Stomach (tissue), 19 donors: ENCODE data around the gene BBIP1. TPM values are rescaled to one million over a fixed set of nuclear protein-coding genes. Genes with fewer than 3 reads are reported as not detected.

ENCODE experiments used
- DNase-seq, 2 donors: peaks; one replicate each; pipeline versions ENCODE4 v3.0.0 to v3.0.0-alpha.2; 2013 to 2019
- H3K27ac ChIP-seq, 5 donors: fragments of 200-600 bp in 4 of 5; sonication (generic) in 4 of 5; one replicate each; pipeline ENCODE4 v1.5.1; 2013 to 2019; ENCODE audit warnings: mild to moderate bottlenecking in 1 of 5, moderate library complexity in 1 of 5
- H3K27me3 ChIP-seq, 3 donors: fragments of 200-600 bp; sonication (generic); one replicate each; pipeline ENCODE4 v1.5.1; 2017 to 2019; ENCODE audit warnings: mixed run types in 1 of 3
- H3K36me3 ChIP-seq, 4 donors: fragments of 200-600 bp; sonication (generic); 1 replicate in 3 of 4; 2 replicates in 1 of 4; pipeline ENCODE4 v1.5.1; 2016 to 2019
- H3K4me1 ChIP-seq, 4 donors: fragments of 200-600 bp; sonication (generic); one replicate each; pipeline ENCODE4 v1.5.1; 2016 to 2019
- H3K4me3 ChIP-seq, 4 donors: fragments of 200-600 bp; sonication (generic) in 3 of 4; one replicate each; pipeline ENCODE4 v1.5.1; 2016 to 2019; ENCODE audit warnings: mild to moderate bottlenecking in 1 of 4
- H3K9me3 ChIP-seq, 4 donors: fragments of 200-600 bp; sonication (generic); one replicate each; pipeline ENCODE4 v1.5.1; 2016 to 2019
- CTCF ChIP-seq, 7 experiments: fragments of 450-650 bp in 4 of 7; fragments of 200-600 bp in 3 of 7; sonication (generic) in 3 of 7; IDR thresholded peaks; one replicate each; pipeline ENCODE4 v1.5.1; 2016 to 2019; ENCODE audit warnings: antibody characterized with exemption in 7 of 7, control low read depth in 2 of 7, mild to moderate bottlenecking in 1 of 7
- EP300 ChIP-seq: sonication (generic); formaldehyde crosslinking; IDR thresholded peaks from one replicate; pipeline ENCODE4 v1.6.1; 2017; ENCODE audit warnings: antibody characterized with exemption
- POLR2A ChIP-seq, 4 donors: fragments of 450-650 bp; IDR thresholded peaks; one replicate each; pipeline ENCODE4 v1.6.1; 2016; ENCODE audit warnings: antibody characterized with exemption in 4 of 4, control low read depth in 2 of 4, mild to moderate bottlenecking in 1 of 4, moderate library complexity in 1 of 4
- POLR2AphosphoS5 ChIP-seq, 3 donors: sonication (generic); formaldehyde crosslinking; IDR thresholded peaks; one replicate each; pipeline ENCODE4 v1.6.1; 2016; ENCODE audit warnings: antibody characterized with exemption in 3 of 3
- WGBS, 5 donors: extraction: QIAGEN DNeasy Blood & Tissue Kit in 3 of 5; methylation state at CpG; one replicate each; pipeline versions ENCODE4 v1.1.5 to v1.1.7; 2013 to 2018; 5-methylcytosine and 5-hydroxymethylcytosine counted together
- intact Hi-C: fragments of 100-400 bp; cut with DNase I; formaldehyde crosslinking; loops from one replicate; pipeline ENCODE4 v1.15.1; 2023; ENCODE audit warnings: low total_unique reads
- long read RNA-seq, 10 donors: transcript quantifications; one replicate each; lab custom pipeline, GENCODE V29; 2026
- polyA plus RNA-seq, 3 donors: library from polyadenylated mRNA; stranded (reverse); fragments of 200-250 nt; gene quantifications; one replicate each; pipeline ENCODE4 v1.2.3, GENCODE V29; 2013
- total RNA-seq, 5 donors: library from RNA; depleted of rRNA; stranded (reverse); fragments of >200 nt; gene quantifications; one replicate each; pipeline versions ENCODE4 v1.1.0 to v1.2.3, GENCODE V29; 2014 to 2016
- donor health status: healthy with polysubstance abuse.
- donor health status: Bipolar disorder and iron deficiency.
- donor health status: healthy.

Gene BBIP1
- total RNA-seq: 100 to 1,000 TPM in 1 of 5 donors, 10 to 100 TPM in 3, under 1 TPM in 1; 0.58 to 125 (median 32.7) TPM
- 10 to 100 TPM; 21.7 to 27.0 (median 21.8) TPM for polyA plus RNA-seq
- long read RNA-seq, donor 1, full-length matches to known transcripts: 6 of 6 reads
- long read RNA-seq, donor 1, partial matches to known transcripts: 0 of 6 reads
- long read RNA-seq, donor 1, other reads (novel, unspliced or antisense): 0 of 6 reads
- long read RNA-seq, donor 2, full-length matches to known transcripts: 18 of 18 reads
- long read RNA-seq, donor 2, partial matches to known transcripts: 0 of 18 reads
- long read RNA-seq, donor 2, other reads (novel, unspliced or antisense): 0 of 18 reads
- long read RNA-seq, donor 3, full-length matches to known transcripts: 3 of 3 reads
- long read RNA-seq, donor 3, partial matches to known transcripts: 0 of 3 reads
- long read RNA-seq, donor 3, other reads (novel, unspliced or antisense): 0 of 3 reads
- long read RNA-seq, donor 4, full-length matches to known transcripts: 4 of 4 reads
- long read RNA-seq, donor 4, partial matches to known transcripts: 0 of 4 reads
- long read RNA-seq, donor 4, other reads (novel, unspliced or antisense): 0 of 4 reads
- long read RNA-seq, donor 5, full-length matches to known transcripts: 17 of 17 reads
- long read RNA-seq, donor 5, partial matches to known transcripts: 0 of 17 reads
- long read RNA-seq, donor 5, other reads (novel, unspliced or antisense): 0 of 17 reads
- long read RNA-seq, donor 6, full-length matches to known transcripts: 21 of 21 reads
- long read RNA-seq, donor 6, partial matches to known transcripts: 0 of 21 reads
- long read RNA-seq, donor 6, other reads (novel, unspliced or antisense): 0 of 21 reads
- long read RNA-seq, donor 7, full-length matches to known transcripts: 9 of 9 reads
- long read RNA-seq, donor 7, partial matches to known transcripts: 0 of 9 reads
- long read RNA-seq, donor 7, other reads (novel, unspliced or antisense): 0 of 9 reads
- long read RNA-seq, donor 8, full-length matches to known transcripts: 9 of 9 reads
- long read RNA-seq, donor 8, partial matches to known transcripts: 0 of 9 reads
- long read RNA-seq, donor 8, other reads (novel, unspliced or antisense): 0 of 9 reads
- long read RNA-seq, donor 9, full-length matches to known transcripts: 10 of 10 reads
- long read RNA-seq, donor 9, partial matches to known transcripts: 0 of 10 reads
- long read RNA-seq, donor 9, other reads (novel, unspliced or antisense): 0 of 10 reads
- long read RNA-seq, donor 10, full-length matches to known transcripts: 5 of 5 reads
- long read RNA-seq, donor 10, partial matches to known transcripts: 0 of 5 reads
- long read RNA-seq, donor 10, other reads (novel, unspliced or antisense): 0 of 5 reads

GRCh38 chr10:110918643-110919348, at the start of gene BBIP1:
Gene BBIP1, minus strand, starts transcription at chr10:110919180. Its CDS starts 1,023 bp downstream, at chr10:110918157.
- intact Hi-C loops: no loop called here
- Histone ChIP-seq H3K27me3 (no peaks in the 10 kb centered on the region), H3K4me1 (peaks cover 13 to 51% (median 36%) of the 10 kb centered on the region in 4 donors), H3K4me3 (peak within 1 kb of the TSS; percentile 70 to 81 (median 76)), H3K27ac (peak within 1 kb of the TSS; percentile 93 to 100 (median 98)), H3K36me3 (peaks cover 0 to 3% (median 0%) of the 10 kb centered on the region in 4 donors), H3K9me3 (no peaks in the 10 kb centered on the region)
- TF ChIP-seq EP300 (peak; percentile 9), CTCF (IDR thresholded peaks at IDR 0.05) (peak in 1 of 7 experiments; percentile 7), POLR2AphosphoS5 (IDR thresholded peaks at IDR 0.05) (peak; percentile 70 to 86 (median 72)), POLR2A (IDR thresholded peaks at IDR 0.05) (peak in 2 of 4 donors; percentile 37 to 46)
- WGBS, 5 donors: 0 to 1% (median 0%) methylated on average over 25 to 40 of the region's 40 CpGs
- DNase-seq: peak in 1 of 2 donors; percentile 100

- Histone ChIP-seq H3K9me3 (no peaks in the 10 kb centered on the region), H3K27ac (no peak overlapping the region), H3K4me3 (no peak overlapping the region), H3K4me1 (peaks cover 0 to 66% (median 22%) of the 10 kb centered on the region in 4 donors), H3K27me3 (no peaks in the 10 kb centered on the region), H3K36me3 (peaks cover 0 to 3% (median 0%) of the 10 kb centered on the region in 4 donors)
- WGBS, 5 donors: 0% methylated on average over 1 of the region's 1 CpG
- no peak for DNase-seq
- intact Hi-C loops: no loop called here
- TF ChIP-seq POLR2A (IDR thresholded peaks at IDR 0.05): no peak
- TF ChIP-seq POLR2AphosphoS5 (IDR thresholded peaks at IDR 0.05): no peak
- TF ChIP-seq EP300: no peak
- TF ChIP-seq CTCF (IDR thresholded peaks at IDR 0.05): no peak
Measured at GRCh38 chr10:110967645-110968044, 48.7 kb upstream of the BBIP1 start.

GRCh38 chr10:110967009-110967630, 48.1 kb upstream of the BBIP1 start:
- WGBS, 5 donors: 79 to 86% (median 80%) methylated on average over 3 of the region's 3 CpGs
- TF ChIP-seq POLR2A (IDR thresholded peaks at IDR 0.05) (no peak), EP300 (no peak), CTCF (IDR thresholded peaks at IDR 0.05) (no peak), POLR2AphosphoS5 (IDR thresholded peaks at IDR 0.05) (no peak)
- no peak overlapping the region for H3K27ac ChIP-seq
- no peaks in the 10 kb centered on the region for H3K9me3 ChIP-seq
- H3K36me3 ChIP-seq: peaks cover 0 to 3% (median 0%) of the 10 kb centered on the region in 4 donors
- intact Hi-C loops: no loop called here
- H3K4me1 ChIP-seq: peaks cover 0 to 66% (median 20%) of the 10 kb centered on the region in 4 donors
- no peak overlapping the region for H3K4me3 ChIP-seq
- H3K27me3 ChIP-seq: no peaks in the 10 kb centered on the region
- DNase-seq: no peak
